Sigmoid colon (tissue), 7 donors: ENCODE results near the gene DAPK2. TPM values are rescaled to one million over a fixed set of nuclear protein-coding genes. Genes with fewer than 3 reads are reported as not detected.

Experiments
- DNase-seq: peaks from one replicate; pipeline ENCODE4 v3.0.0-alpha.2; 2019
- H3K27ac ChIP-seq, 4 donors: fragments of 200-600 bp; sonication (generic); one replicate each; pipeline ENCODE4 v1.5.1; 2016 to 2019; ENCODE audit warnings: mild to moderate bottlenecking in 1 of 4
- H3K27me3 ChIP-seq, 3 donors: fragments of 200-600 bp; sonication (generic); one replicate each; pipeline ENCODE4 v1.5.1; 2019; ENCODE audit warnings: mild to moderate bottlenecking in 1 of 3
- H3K36me3 ChIP-seq, 4 donors: fragments of 200-600 bp; sonication (generic); one replicate each; pipeline ENCODE4 v1.5.1; 2016 to 2019
- H3K4me1 ChIP-seq, 4 donors: fragments of 200-600 bp; sonication (generic); one replicate each; pipeline ENCODE4 v1.5.1; 2017 to 2019
- H3K4me3 ChIP-seq, 4 donors: fragments of 200-600 bp; sonication (generic); one replicate each; pipeline ENCODE4 v1.5.1; 2017 to 2019; ENCODE audit warnings: mild to moderate bottlenecking in 2 of 4, moderate library complexity in 1 of 4
- H3K9me3 ChIP-seq, 4 donors: fragments of 200-600 bp in 3 of 4; sonication (generic) in 3 of 4; one replicate each; pipeline versions ENCODE4 v1.5.1 to v1.6.1; 2013 to 2019
- CTCF ChIP-seq, 4 experiments: fragments of 450-650 bp in 3 of 4; fragments of 200-600 bp in 1 of 4; IDR thresholded peaks; one replicate each; pipeline ENCODE4 v1.5.1; 2016 to 2019; ENCODE audit warnings: antibody characterized with exemption in 4 of 4, mild to moderate bottlenecking in 3 of 4, moderate library complexity in 2 of 4
- EP300 ChIP-seq, 4 donors: sonication (generic); formaldehyde crosslinking; IDR thresholded peaks; one replicate each; pipeline ENCODE4 v1.6.1; 2017; ENCODE audit warnings: antibody characterized with exemption in 4 of 4
- POLR2A ChIP-seq, 2 donors: fragments of 450-650 bp; IDR thresholded peaks; one replicate each; pipeline ENCODE4 v1.6.1; 2016; ENCODE audit warnings: antibody characterized with exemption in 2 of 2, mild to moderate bottlenecking in 2 of 2, moderate library complexity in 2 of 2
- POLR2AphosphoS5 ChIP-seq, 4 donors: sonication (generic); formaldehyde crosslinking; IDR thresholded peaks; one replicate each; pipeline ENCODE4 v1.6.1; 2017; ENCODE audit warnings: antibody characterized with exemption in 4 of 4
- WGBS, 2 donors: extraction: QIAGEN DNeasy Blood & Tissue Kit; methylation state at CpG; one replicate each; pipeline ENCODE4 v1.1.7; 2013; 5-methylcytosine and 5-hydroxymethylcytosine counted together
- intact Hi-C: fragments of 100-400 bp; cut with DNase I; formaldehyde crosslinking; loops from one replicate; pipeline ENCODE4 v1.15.1; 2023
- polyA plus RNA-seq, 3 donors: library from polyadenylated mRNA; stranded (reverse); fragments of 200-250 nt; gene quantifications; one replicate each; pipeline ENCODE4 v1.2.3, GENCODE V29; 2013
- total RNA-seq, 4 donors: library from RNA; depleted of rRNA; stranded (reverse); fragments of >200 nt; gene quantifications; one replicate each; pipeline ENCODE4 v1.1.0, GENCODE V29; 2016
- donor health status: healthy with polysubstance abuse.
- donor health status: Bipolar disorder and iron deficiency.
- donor health status: healthy.

DAPK2 gene
- total and polyA plus RNA-seq, 7 donors, result 2.1 to 27.7 (median 5.5) TPM

GRCh38 chr15:63877713-63878271 lies 168.5 kb downstream of the DAPK2 start:
- TF ChIP-seq CTCF (IDR thresholded peaks at IDR 0.05) (no peak), EP300 (IDR thresholded peaks at IDR 0.05) (no peak), POLR2AphosphoS5 (IDR thresholded peaks at IDR 0.05) (no peak), POLR2A (IDR thresholded peaks at IDR 0.05) (no peak)
- Histone ChIP-seq H3K9me3 (no peaks in the 10 kb centered on the region), H3K4me1 (no peaks in the 10 kb centered on the region), H3K27me3 (no peaks in the 10 kb centered on the region), H3K36me3 (no peaks in the 10 kb centered on the region), H3K4me3 (no peak overlapping the region), H3K27ac (no peak overlapping the region)
- intact Hi-C loops, result no loop called here
- 82 to 89% methylated on average over 5 of the region's 5 CpGs for WGBS, 2 donors
- no peak for DNase-seq

- no peak for DNase-seq
- no peak overlapping the region for H3K27ac ChIP-seq
- TF ChIP-seq POLR2AphosphoS5 (IDR thresholded peaks at IDR 0.05), result no peak
- no peak for TF ChIP-seq POLR2A (IDR thresholded peaks at IDR 0.05)
- TF ChIP-seq CTCF (IDR thresholded peaks at IDR 0.05), result no peak
- TF ChIP-seq EP300 (IDR thresholded peaks at IDR 0.05), result no peak
- H3K9me3 ChIP-seq, result no peaks in the 10 kb centered on the region
- no peaks in the 10 kb centered on the region for H3K36me3 ChIP-seq
- 30 to 58% methylated on average over 9 of the region's 9 CpGs for WGBS, 2 donors
- no peaks in the 10 kb centered on the region for H3K4me1 ChIP-seq
- H3K4me3 ChIP-seq, result no peak overlapping the region
- no peaks in the 10 kb centered on the region for H3K27me3 ChIP-seq
- intact Hi-C loops, result no loop called here
Observed at GRCh38 chr15:63876085-63876662, 170.1 kb downstream of the DAPK2 start.

GRCh38 chr15:63874616-63875015 lies 171.7 kb downstream of the DAPK2 start:
- no peak for DNase-seq
- intact Hi-C loops, result no loop called here
- H3K9me3 ChIP-seq, result no peaks in the 10 kb centered on the region
- H3K27ac ChIP-seq, result no peak overlapping the region
- H3K4me3 ChIP-seq, result no peak overlapping the region
- TF ChIP-seq EP300 (IDR thresholded peaks at IDR 0.05) (no peak), CTCF (IDR thresholded peaks at IDR 0.05) (no peak), POLR2AphosphoS5 (IDR thresholded peaks at IDR 0.05) (no peak), POLR2A (IDR thresholded peaks at IDR 0.05) (no peak)
- H3K4me1 ChIP-seq, result no peaks in the 10 kb centered on the region
- 71 to 78% methylated on average over 4 of the region's 4 CpGs for whole genome bisulfite sequencing, 2 donors
- H3K36me3 ChIP-seq, result no peaks in the 10 kb centered on the region
- no peaks in the 10 kb centered on the region for H3K27me3 ChIP-seq

GRCh38 chr15:63872759-63873510 lies 173.3 kb downstream of the DAPK2 start:
- no peak for DNase-seq
- WGBS, 2 donors, result 93 to 94% methylated on average over 8 of the region's 8 CpGs
- Histone ChIP-seq H3K4me3 (no peak overlapping the region), H3K4me1 (no peaks in the 10 kb centered on the region), H3K36me3 (no peaks in the 10 kb centered on the region), H3K9me3 (no peaks in the 10 kb centered on the region), H3K27ac (no peak overlapping the region), H3K27me3 (no peaks in the 10 kb centered on the region)
- TF ChIP-seq EP300 (IDR thresholded peaks at IDR 0.05), result no peak
- no peak for TF ChIP-seq POLR2AphosphoS5 (IDR thresholded peaks at IDR 0.05)
- no peak for TF ChIP-seq CTCF (IDR thresholded peaks at IDR 0.05)
- TF ChIP-seq POLR2A (IDR thresholded peaks at IDR 0.05), result no peak
- intact Hi-C loops, result no loop called here
